GM12878 (cell line): ENCODE data around the gene FBLN1. TPM values are rescaled to one million over a fixed set of nuclear protein-coding genes. Genes with fewer than 3 reads are reported as not detected.

ENCODE experiments used
- ATAC-seq: fragments of 200-7000 bp; cut with Tn5 transposase; 3 replicates; pipeline ENCODE4 v1.9.1; 2020; ENCODE audit warnings: mild to moderate bottlenecking, moderate library complexity
- BruUV-seq: library from RNA; stranded (reverse); fragments of 400-500 nt; replicated peaks from 2 replicates; lab custom pipeline; 2021; lab: Mats Ljungman, UMichigan
- CTCF ChIA-PET: fragments of 300-600 bp; sonication (Branson Sonifier 250); formaldehyde crosslinking; extraction: SDS; loops from one replicate; lab custom pipeline; 2021; ENCODE audit warnings: inconsistent platforms; lab: Yijun Ruan, JAX
- POLR2A ChIA-PET: fragments of 350-600 bp; formaldehyde crosslinking; extraction: SDS; loops from one replicate; lab custom pipeline; 2021; ENCODE audit warnings: inconsistent platforms; lab: Charles Lee
- RAD21 ChIA-PET: fragments of 300-600 bp; sonication (Branson Sonifier 250); formaldehyde crosslinking; loops from one replicate; lab custom pipeline; 2023; ENCODE audit warnings: antibody characterized with exemption; ENCODE audit not compliant: unreplicated experiment; lab: Charles Lee
- SMC1A ChIA-PET: fragments of 300-600 bp; sonication (Branson Sonifier 250); formaldehyde crosslinking; loops from one replicate; lab custom pipeline; 2023; ENCODE audit not compliant: unreplicated experiment, uncharacterized antibody; lab: Charles Lee
- DNase-seq: peaks from one replicate; pipeline ENCODE4 v3.0.0-alpha.2; 2011; ENCODE audit warnings: low read depth, low spot score
- FAIRE-seq: peaks from 3 replicates; lab custom pipeline; 2011; peaks lifted over from hg19 to GRCh38; lab: Jason Lieb, UNC
- H2AFZ ChIP-seq: 2 replicates; pipeline ENCODE4 v1.6.0; 2011; ENCODE audit warnings: low read depth, low read length, control low read depth; ENCODE audit not compliant: control insufficient read depth
- H3K27ac ChIP-seq: 2 replicates; pipeline ENCODE4 v1.5.1; 2011; ENCODE audit warnings: control low read depth; ENCODE audit not compliant: control insufficient read depth, insufficient read depth
- H3K27me3 ChIP-seq, 2 experiments: replicated peaks in 1 of 2; 2 replicates each; pipeline versions ENCODE4 v1.6.0 to v1.6.1; 2011; ENCODE audit warnings: low read length in 1 of 2; ENCODE audit not compliant: control insufficient read depth in 2 of 2, insufficient read depth in 2 of 2
- H3K36me3 ChIP-seq, 2 experiments: 2 replicates each; pipeline ENCODE4 v1.5.1; 2011; ENCODE audit warnings: low read length in 1 of 2; ENCODE audit not compliant: control insufficient read depth in 2 of 2, insufficient read depth in 2 of 2
- H3K4me1 ChIP-seq: 2 replicates; pipeline ENCODE4 v1.6.1; 2011; ENCODE audit warnings: mild to moderate bottlenecking, low read length, moderate library complexity, mixed read lengths; ENCODE audit not compliant: control insufficient read depth, insufficient read depth
- H3K4me2 ChIP-seq: 2 replicates; pipeline ENCODE4 v1.6.0; 2011; ENCODE audit warnings: control low read depth; ENCODE audit not compliant: control insufficient read depth, insufficient read depth
- H3K4me3 ChIP-seq: fragments of 200-600 bp; sonication (generic); 2 replicates; pipeline ENCODE4 v1.5.1; 2016
- H3K79me2 ChIP-seq: 2 replicates; pipeline ENCODE4 v1.6.0; 2011; ENCODE audit warnings: low read length; ENCODE audit not compliant: control insufficient read depth, insufficient read depth
- H3K9ac ChIP-seq: 2 replicates; pipeline ENCODE4 v1.8.0; 2011; ENCODE audit warnings: low read length, control low read depth, mixed read lengths; ENCODE audit not compliant: control insufficient read depth, insufficient read depth
- H3K9me3 ChIP-seq: replicated peaks from 3 replicates; pipeline ENCODE4 v1.5.1; 2011; ENCODE audit warnings: mild to moderate bottlenecking, low read length; ENCODE audit not compliant: control insufficient read depth, insufficient read depth
- H4K20me1 ChIP-seq: 2 replicates; pipeline ENCODE4 v1.6.0; 2011; ENCODE audit not compliant: control insufficient read depth, insufficient read depth
- EED ChIP-seq: sonication (generic); IDR thresholded peaks from 2 replicates; pipeline ENCODE4 v1.6.1; 2016; ENCODE audit warnings: antibody characterized with exemption, low read depth
- POLR2AphosphoS2 ChIP-seq: IDR thresholded peaks from 2 replicates; pipeline ENCODE4 v1.6.1; 2011; ENCODE audit warnings: low read depth, mild to moderate bottlenecking, low read length, improper control_type of control experiment, moderate library complexity
- TAF1 ChIP-seq: IDR thresholded peaks from 2 replicates; pipeline ENCODE4 v1.6.1; 2011; ENCODE audit warnings: mild to moderate bottlenecking, low read depth, low read length, borderline replicate concordance
- ZBTB4 ChIP-seq: fragments of 450-650 bp; formaldehyde crosslinking; IDR thresholded peaks from 2 replicates; pipeline ENCODE4 v1.4.0; 2022; ENCODE audit warnings: mild to moderate bottlenecking, moderate library complexity
- WGBS: methylation state at CpG from one replicate; pipeline ENCODE4 v1.1.6; 2016; ENCODE audit warnings: low lambda C conversion rate; ENCODE audit not compliant: insufficient replicate concordance, insufficient coverage; ENCODE audit errors: missing lambda C conversion rate; 5-methylcytosine and 5-hydroxymethylcytosine counted together
- in situ Hi-C: fragments of 300-500 bp; cut with MboI; formaldehyde crosslinking; loops from 9 replicates; pipeline ENCODE4 v1.14.3; 2018; ENCODE audit warnings: mixed read lengths
- intact Hi-C: fragments of 100-400 bp; cut with micrococcal nuclease; formaldehyde crosslinking; loops from one replicate; pipeline ENCODE4 v1.14.2; 2022; ENCODE audit not compliant: unreplicated experiment
- polyA plus RNA-seq, 11 experiments: library from polyadenylated mRNA; depleted of rRNA in 4 of 11; unstranded in 6 of 11; stranded (reverse) in 5 of 11; fragments of >200 nt; fragmentation: Nextera tagmentation in 4 of 11; fragmentation: Illumina TruSeq in 1 of 11; extraction: Ambion mirVana in 4 of 11; extraction: Trizol in 1 of 11; gene quantifications; 1 replicate in 1 of 11; 2 replicates in 10 of 11; pipeline versions ENCODE4 v1.2.1 to v1.2.3, GENCODE V29; 2011 to 2016; ENCODE audit warnings: inconsistent platforms in 2 of 11, missing spikeins in 2 of 11, low read depth in 1 of 11
- total RNA-seq, 4 experiments: library from RNA; depleted of rRNA in 3 of 4; stranded (reverse); fragments of >200 nt in 3 of 4; fragmentation: Illumina TruSeq in 1 of 4; extraction: Trizol in 1 of 4; gene quantifications; 2 replicates each; pipeline versions ENCODE4 v1.2.1 to v1.2.3, GENCODE V29; 2013 to 2021

FBLN1 gene
- total and polyA plus RNA-seq, 10 of the 15 experiments (the other 5 are each of a cell fraction or from before 2014, with no cell fraction given), result 0.20 to 0.51 TPM; not detected in 8

GRCh38 chr22:45526768-45527360 is 24.2 kb downstream of the FBLN1 start:
- ChIA-PET RAD21 (no interaction called here), POLR2A (no interaction called here), CTCF (no interaction called here), SMC1A (no interaction called here)
- no peaks in the 10 kb centered on the region for H4K20me1 ChIP-seq
- WGBS, result 39% methylated on average over 8 of the region's 10 CpGs
- no peak overlapping the region for H3K4me3 ChIP-seq
- BruUV-seq, result no TSS peak
- H3K27me3 ChIP-seq, result peaks cover 2 to 5% of the 10 kb centered on the region in 2 experiments; a peak in 3 of 4 replicates
- H2AFZ ChIP-seq, result no peak overlapping the region
- ATAC-seq (no peak), DNase-seq (no peak), FAIRE-seq (no peak)
- no peak overlapping the region for H3K4me2 ChIP-seq
- no peak overlapping the region for H3K9ac ChIP-seq
- no peaks in the 10 kb centered on the region for H3K79me2 ChIP-seq
- no peak overlapping the region for H3K27ac ChIP-seq
- TF ChIP-seq EED, result no peak
- no peak for TF ChIP-seq ZBTB4 (CRISPR knock-in tag)
- TF ChIP-seq TAF1, result no peak
- TF ChIP-seq POLR2AphosphoS2, result no peak
- in situ Hi-C loops, result no loop called here
- H3K4me1 ChIP-seq, result no peaks in the 10 kb centered on the region
- H3K36me3 ChIP-seq, result no peaks in the 10 kb centered on the region; a peak in 1 of 4 replicates
- intact Hi-C loops, result no loop called here
- no peaks in the 10 kb centered on the region for H3K9me3 ChIP-seq
